ENCODE measurements around the gene TMCC2. TPM values are rescaled to one million over a fixed set of nuclear protein-coding genes. Genes with fewer than 3 reads are reported as not detected.
A peak's percentile ranks its signal among the peaks of the same experiment; 100 is the strongest.

The TMCC2 gene
- total RNA-seq, 4 donors from 2014 or later: 0.80 to 1.2 (median 1.1) TPM; not detected in 1

DNA sequence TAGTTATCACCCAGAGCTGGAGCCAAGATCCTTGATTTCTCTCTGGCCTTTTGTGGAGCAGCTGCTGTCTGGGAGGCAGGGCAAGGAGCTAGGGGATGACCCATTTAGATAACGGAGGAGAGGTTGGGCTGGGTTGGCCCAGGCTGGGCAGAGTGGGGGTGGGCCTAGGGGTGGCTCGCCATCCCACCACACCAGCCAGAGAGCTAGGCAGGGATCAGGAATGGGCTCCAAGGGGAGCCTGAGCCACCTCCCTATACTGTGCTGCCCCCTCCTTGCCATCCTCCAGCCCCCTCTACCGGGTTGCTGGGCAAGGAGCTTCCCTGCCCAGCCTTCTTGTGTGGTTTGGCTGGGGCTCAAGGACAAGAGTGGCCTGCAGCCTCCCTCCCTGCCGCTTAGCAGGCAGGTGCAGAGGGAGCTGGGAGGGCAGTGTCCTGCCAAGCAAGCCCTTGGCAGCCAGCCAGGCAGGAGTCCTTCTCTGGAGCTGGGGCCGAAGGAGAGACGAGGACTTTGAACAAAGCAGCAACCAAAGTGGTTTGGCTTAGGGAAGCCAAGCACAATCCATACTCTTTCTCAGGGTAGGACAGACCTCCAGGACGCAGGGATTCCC is 89.7 kb downstream of the TMCC2 start:
- no peaks in the 10 kb centered on the region for H3K36me3 ChIP-seq
- 17% methylated on average over 5 of the region's 7 CpGs; no CpG with 5 or more reads in 1 of the 2 donors for whole genome bisulfite sequencing, 2 donors (ENCODE audit: low coverage in 1 of 2)
- H3K27ac ChIP-seq: peak overlapping the region; percentile 84 to 93 (median 90)
- DNase-seq: peak; percentile 93
- H3K4me1 ChIP-seq: peaks cover 48 to 85% (median 65%) of the 10 kb centered on the region in 4 donors
- in situ Hi-C loops (cut with MboI; ENCODE audit: low pct_ligation_motif_present in 1 of 4, low pct_unique_long_range_greater_than_20kb in 1 of 4, low sequenced_read_pairs in 3 of 4): no loop called here
- H3K4me3 ChIP-seq: peak overlapping the region in 2 of 4 donors; percentile 17 to 43
- TF ChIP-seq, protein P1, sequence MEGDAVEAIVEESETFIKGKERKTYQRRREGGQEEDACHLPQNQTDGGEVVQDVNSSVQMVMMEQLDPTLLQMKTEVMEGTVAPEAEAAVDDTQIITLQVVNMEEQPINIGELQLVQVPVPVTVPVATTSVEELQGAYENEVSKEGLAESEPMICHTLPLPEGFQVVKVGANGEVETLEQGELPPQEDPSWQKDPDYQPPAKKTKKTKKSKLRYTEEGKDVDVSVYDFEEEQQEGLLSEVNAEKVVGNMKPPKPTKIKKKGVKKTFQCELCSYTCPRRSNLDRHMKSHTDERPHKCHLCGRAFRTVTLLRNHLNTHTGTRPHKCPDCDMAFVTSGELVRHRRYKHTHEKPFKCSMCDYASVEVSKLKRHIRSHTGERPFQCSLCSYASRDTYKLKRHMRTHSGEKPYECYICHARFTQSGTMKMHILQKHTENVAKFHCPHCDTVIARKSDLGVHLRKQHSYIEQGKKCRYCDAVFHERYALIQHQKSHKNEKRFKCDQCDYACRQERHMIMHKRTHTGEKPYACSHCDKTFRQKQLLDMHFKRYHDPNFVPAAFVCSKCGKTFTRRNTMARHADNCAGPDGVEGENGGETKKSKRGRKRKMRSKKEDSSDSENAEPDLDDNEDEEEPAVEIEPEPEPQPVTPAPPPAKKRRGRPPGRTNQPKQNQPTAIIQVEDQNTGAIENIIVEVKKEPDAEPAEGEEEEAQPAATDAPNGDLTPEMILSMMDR (IDR thresholded peaks at IDR 0.05): no peak
- TF ChIP-seq EP300 (IDR thresholded peaks at IDR 0.05; ENCODE audit: low read depth) (no peak), POLR2AphosphoS5 (IDR thresholded peaks at IDR 0.05) (peak in 2 of 3 donors; percentile 78 to 86), POLR2A (IDR thresholded peaks at IDR 0.05) (peak; percentile 33)
- H3K27me3 ChIP-seq: no peaks in the 10 kb centered on the region
- intact Hi-C loops (cut with DNase I; ENCODE audit: low total_unique reads): no loop called here
- H3K9me3 ChIP-seq: no peaks in the 10 kb centered on the region

- Histone ChIP-seq H3K9me3 (no peaks in the 10 kb centered on the region), H3K36me3 (no peaks in the 10 kb centered on the region), H3K4me1 (peaks cover 46 to 75% (median 60%) of the 10 kb centered on the region in 4 donors), H3K27me3 (no peaks in the 10 kb centered on the region), H3K4me3 (peak overlapping the region in 3 of 4 donors; percentile 8 to 43 (median 24)), H3K27ac (peak overlapping the region; percentile 84 to 93 (median 90))
- peak; percentile 54 for DNase-seq
- 53 to 75% methylated on average over 2 to 6 of the region's 6 CpGs for WGBS, 2 donors (ENCODE audit: low coverage in 1 of 2)
- TF ChIP-seq POLR2AphosphoS5 (IDR thresholded peaks at IDR 0.05): peak in 1 of 3 donors; percentile 5
- TF ChIP-seq POLR2A (IDR thresholded peaks at IDR 0.05): no peak
- TF ChIP-seq, protein P1 (IDR thresholded peaks at IDR 0.05): no peak
- TF ChIP-seq EP300 (IDR thresholded peaks at IDR 0.05; ENCODE audit: low read depth): no peak
- intact Hi-C loops (cut with DNase I; ENCODE audit: low total_unique reads) (no loop called here), in situ Hi-C loops (cut with MboI; ENCODE audit: low pct_ligation_motif_present in 1 of 4, low pct_unique_long_range_greater_than_20kb in 1 of 4, low sequenced_read_pairs in 3 of 4) (no loop called here)
Observed at GRCh38 chr1:205318231-205318991, 90.7 kb downstream of the TMCC2 start.

DNA sequence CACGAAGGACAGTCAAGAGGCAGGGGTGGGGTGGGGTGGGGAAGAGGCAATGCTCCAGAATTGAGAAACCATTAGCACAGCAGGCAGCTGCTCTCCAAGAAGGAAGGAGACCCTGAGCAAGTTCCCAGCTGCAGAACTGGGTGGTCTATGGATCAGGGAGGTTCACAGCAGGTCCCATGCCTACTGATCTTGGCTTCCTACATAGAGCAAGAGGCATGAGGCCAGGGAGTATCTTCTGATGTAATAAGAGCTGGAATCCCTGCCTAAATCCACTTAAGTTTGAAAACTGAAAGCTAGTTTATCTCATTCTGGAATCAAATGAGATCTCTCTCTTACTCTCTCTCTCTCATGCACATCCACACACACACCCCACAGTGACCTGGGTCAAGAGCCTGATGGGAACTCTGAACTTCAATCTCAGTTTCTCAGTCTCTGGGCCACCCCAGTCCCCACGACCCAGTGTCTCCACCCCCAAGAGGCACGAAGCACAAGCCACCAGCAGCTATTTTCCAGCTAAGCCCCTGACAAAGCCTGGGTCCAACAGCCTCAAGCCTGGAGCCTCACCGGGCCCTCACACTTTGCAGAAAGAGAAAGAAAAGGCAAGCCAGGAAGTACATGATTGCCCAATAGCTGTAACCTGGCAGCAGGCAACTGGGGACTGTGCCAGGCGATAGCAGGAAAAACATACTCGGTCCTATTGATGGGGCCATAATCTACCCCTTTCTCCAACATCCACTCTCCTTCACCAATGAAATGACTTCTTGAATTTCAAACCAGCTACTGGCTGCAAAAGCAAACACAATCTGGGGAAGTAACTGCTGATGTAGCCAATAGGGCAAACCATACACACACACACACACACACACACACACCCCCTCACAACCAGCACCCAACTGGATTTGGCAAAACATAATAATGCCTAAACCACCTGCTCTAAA is 91.6 kb downstream of the TMCC2 start:
- peak overlapping the region; percentile 84 to 93 (median 90) for H3K27ac ChIP-seq
- in situ Hi-C loops (cut with MboI; ENCODE audit: low pct_ligation_motif_present in 1 of 4, low pct_unique_long_range_greater_than_20kb in 1 of 4, low sequenced_read_pairs in 3 of 4) (loop anchor here in 2 of 4 donors (5.0 to 10.0 kb wide), 2 partner anchors 42 to 45 kb away; no protein-coding TSS in a partner anchor), intact Hi-C loops (cut with DNase I; ENCODE audit: low total_unique reads) (no loop called here)
- DNase-seq: peak; percentile 87
- H3K4me3 ChIP-seq: peak overlapping the region in 3 of 4 donors; percentile 8 to 69 (median 24)
- no peaks in the 10 kb centered on the region for H3K9me3 ChIP-seq
- TF ChIP-seq POLR2AphosphoS5 (IDR thresholded peaks at IDR 0.05): peak in 1 of 3 donors; percentile 67
- TF ChIP-seq, protein P1 (IDR thresholded peaks at IDR 0.05): no peak
- TF ChIP-seq POLR2A (IDR thresholded peaks at IDR 0.05): no peak
- H3K27me3 ChIP-seq: no peaks in the 10 kb centered on the region
- no peaks in the 10 kb centered on the region for H3K36me3 ChIP-seq
- WGBS, 2 donors (ENCODE audit: low coverage in 1 of 2): 14 to 52% methylated on average over 2 to 6 of the region's 6 CpGs
- H3K4me1 ChIP-seq: peaks cover 38 to 65% (median 52%) of the 10 kb centered on the region in 4 donors

Measured in transverse colon (tissue), 4 donors.